CD4-positive, alpha-beta T cell treated with Interleukin-17A for 4 hours (primary cell): ENCODE measurements around the gene ZBTB20.

ENCODE experiments used
- DNase-seq: peaks from one replicate; pipeline ENCODE4 v3.0.0-alpha.2; 2020; ENCODE audit warnings: mixed read lengths

Gene ZBTB20

DNA sequence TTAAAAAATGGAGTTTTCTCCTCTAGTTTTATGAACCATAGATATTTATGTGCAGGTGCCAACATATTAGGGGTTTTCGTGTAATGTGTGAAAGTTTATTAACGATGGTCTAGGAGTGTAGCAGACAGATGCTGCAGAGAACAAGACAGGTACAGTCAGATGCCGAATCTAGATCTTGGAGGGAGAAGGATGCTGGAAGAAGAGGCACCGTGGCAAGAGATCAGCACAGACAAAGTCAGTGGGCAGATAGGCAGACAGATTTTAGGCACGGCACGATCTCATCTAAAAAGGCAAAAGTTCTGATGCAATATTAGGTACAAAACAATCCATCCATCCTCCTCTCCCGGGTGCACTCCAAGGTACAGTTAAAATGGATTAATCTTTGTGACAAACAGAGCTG lies 691.7 kb downstream of the ZBTB20 start:
- DNase-seq = no peak

DNA sequence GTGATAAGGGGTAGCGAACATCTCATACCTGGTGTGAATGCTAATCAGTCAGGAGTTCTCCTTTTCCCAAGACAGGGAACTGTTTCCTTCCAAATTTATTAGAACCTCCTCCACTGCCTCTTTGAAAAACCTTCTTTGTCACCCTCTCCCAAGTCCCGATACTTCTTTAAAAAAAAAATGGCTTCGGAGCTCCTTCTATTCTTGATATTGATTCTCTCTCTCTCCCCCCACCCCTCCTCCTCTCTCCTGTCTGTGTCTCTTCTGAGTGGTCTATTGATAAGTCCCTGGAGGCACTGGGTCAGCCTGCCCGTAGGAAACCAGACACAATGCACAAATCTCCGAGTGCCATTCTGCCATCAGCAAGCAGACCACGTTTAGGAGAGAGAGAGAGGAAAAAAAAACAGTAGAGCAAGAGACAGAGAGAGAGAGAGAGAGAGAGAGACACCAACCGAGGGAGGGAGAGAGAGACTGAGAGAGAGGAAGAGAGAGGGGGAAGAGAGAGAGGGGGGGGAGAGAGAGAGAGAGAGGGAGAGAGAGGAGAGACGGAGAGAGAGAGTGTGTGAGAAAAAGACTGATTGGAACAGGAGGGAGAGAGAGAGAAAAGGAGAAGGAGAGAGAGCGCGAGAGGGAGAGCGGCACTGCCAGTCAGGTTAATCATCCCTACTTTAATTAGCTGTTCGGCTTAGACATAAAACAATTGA lies 692.4 kb downstream of the ZBTB20 start:
- no peak for DNase-seq

DNA sequence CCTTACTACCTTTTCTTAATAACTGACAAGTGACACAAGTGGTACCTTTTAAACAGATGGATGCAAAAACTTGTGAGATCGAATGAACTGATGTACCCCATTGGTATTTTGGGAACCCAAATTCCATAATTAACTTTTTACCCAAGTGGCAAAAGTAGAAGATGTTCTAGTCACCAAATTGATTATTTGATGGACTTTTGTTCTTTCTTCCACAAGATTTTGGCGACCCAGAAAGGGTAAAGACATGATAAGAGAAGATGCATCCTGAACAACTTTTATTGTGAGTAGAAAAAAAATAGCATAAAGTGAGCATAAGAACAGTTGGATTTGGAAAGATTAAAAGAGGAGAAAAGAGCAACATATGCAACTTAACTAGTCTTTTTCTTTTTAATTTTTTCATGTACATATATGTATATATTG lies 693.7 kb downstream of the ZBTB20 start:
- no peak for DNase-seq

DNA sequence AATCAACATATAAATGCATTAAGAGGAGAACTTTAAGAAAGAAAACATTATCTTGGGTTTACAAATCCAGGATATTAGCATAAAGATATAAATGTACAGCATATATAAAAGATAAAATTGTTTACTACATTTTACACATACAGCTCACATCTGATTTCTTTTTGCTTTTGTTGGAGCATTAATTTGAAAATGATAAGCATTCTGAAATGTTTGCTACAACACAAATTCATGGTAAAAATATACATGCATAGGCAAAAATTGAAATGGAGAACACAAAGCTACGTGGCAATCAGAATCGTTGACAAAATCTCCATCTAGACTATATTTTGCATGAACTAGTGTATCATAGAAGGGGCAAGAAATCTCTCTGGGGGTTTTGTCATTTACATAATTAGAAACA lies 694.2 kb downstream of the ZBTB20 start:
- no peak for DNase-seq

DNA sequence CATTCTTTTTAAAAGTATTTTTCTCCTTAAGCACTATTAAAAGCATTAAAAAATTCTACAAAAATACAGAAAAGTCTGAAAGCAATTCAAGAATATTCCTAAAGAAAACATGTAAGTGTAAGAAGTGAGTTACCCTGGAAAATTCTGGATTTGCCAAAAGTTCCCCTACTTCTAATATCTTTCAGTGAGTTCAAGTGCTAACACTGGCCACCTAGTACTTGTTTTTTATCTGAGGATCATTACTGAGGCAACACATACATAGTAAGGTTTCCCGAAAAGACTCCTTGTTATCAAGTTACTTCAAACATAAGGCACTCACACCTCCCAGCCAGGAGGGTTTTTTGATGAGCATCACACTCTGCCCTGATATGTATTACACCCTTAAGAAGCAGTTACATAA lies 694.8 kb downstream of the ZBTB20 start:
- no peak for DNase-seq

DNA sequence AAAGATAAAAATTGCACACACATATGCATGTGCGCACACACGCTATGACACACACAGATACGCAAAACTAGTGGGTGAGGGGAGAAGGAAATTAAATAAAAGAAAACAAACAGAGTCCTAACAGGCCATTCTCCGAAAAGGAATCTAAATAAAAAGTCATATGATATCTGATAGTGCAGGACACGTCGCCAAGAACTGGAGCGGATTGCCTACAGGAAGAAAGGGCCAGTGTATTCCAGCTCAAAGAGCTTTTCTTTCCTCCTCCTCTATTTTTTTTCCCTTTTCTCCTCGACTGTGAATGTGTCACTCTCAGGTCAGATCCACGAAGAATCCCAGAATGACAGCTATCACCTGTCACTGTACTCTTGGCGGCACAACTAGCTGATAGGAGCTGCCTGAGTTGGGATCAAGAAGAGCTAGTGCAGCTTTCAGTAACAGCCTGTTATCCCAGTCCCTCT lies 695.5 kb downstream of the ZBTB20 start:
- DNase-seq = no peak

DNA sequence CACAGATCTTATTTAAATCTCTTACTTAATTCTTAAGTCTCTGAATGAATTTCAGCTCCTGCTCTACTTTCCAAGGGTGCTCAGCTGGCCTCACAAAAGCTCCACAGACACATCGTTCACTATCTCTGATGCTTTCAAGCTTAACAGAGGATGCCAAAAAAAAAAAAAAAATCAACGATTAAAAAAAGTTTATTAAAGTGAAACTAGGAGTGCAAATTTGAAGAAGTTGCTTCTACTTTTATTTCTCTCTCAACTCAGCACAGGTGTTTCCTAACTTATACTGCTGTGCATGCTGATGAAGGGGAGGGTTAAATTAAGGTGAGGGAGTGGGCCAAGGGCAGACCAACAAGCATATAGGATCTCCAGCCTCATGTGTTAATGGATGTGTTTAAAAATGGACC lies 696.0 kb downstream of the ZBTB20 start:
- DNase-seq = no peak

DNA sequence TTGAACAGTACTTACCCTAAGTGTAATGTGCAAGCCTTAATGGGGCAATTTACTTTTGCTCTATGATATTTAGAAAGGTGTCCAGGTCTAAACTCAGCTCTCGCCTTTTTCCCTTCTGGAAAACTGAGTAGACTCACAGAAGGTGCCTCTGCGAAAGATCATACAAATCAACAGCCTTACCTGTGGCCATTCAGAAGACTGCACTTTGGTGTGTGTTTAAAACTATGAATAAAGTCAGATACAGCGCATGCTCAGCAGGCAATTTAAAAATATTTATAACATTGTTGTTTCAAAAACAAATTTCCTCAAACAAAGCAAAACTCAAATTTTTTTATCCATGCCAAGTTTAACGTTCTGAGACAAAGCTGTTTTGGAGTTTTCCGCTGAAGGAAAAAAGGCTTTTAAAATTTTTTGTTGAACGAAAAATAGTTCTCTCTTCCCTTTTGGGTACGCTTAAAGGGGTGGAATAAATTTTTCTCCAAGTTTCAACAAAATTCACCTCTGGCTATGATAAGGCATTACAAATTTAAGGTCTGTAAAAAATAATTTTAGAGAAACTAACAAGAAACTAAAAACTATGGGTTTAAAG lies 697.0 kb downstream of the ZBTB20 start:
- no peak for DNase-seq

DNA sequence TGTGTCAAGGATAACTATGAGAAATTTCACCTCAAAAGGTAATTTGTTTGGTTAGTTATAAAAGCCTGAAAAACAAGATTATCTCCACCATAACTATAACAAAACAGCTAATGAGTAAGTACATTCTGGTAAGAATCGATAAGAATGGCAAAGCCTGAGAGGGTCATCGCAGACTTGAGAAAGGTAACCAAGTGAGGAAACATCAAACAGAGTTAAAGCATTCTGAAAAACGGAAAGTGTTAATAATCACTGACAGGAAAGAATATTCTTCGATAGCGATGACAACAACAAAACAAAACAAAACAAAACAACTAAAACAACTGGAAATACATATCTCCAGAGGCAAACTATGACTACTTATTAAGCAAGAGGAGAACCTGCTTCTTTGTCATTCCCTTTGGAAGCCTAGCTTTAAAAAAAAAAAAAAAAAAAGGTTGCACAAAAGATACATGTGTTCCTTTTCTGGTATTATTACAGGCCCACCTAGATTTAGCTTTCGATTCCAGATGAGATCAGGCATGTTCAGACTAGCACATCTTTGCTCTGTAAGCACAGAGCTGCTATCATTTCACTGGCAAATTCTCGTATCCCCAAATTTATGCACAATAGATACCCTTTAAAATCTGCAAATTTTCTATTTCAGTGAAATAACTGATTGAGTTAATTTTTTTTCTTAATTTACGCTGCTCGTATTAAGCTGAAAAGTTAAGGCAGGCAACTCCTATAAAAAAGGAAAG lies 697.6 kb downstream of the ZBTB20 start:
- no peak for DNase-seq

DNA sequence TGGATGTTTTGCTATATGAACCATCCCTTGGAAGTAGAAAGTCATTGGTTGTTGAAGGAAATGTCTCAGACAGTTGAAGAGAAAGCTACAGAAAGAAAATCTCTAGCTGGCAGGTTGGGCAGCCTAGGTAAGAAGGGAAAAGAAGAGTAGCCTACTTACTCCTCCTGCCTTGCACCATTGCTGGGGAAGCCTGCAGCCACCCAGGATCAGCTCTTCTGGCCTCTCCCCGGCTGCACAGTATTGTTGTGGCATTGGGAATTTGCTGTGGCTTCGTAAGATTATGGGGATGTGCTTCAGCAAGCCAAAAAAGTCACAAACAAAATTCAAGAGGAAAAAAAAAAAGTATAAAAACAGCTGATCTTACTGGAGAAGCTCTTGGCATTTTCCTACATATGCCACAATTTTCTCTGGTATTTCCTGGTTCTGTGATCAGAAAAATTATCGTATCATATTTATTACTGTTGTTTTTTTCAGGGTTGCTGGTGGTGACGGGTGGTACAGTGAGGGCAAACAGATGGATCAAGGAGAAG lies 699.1 kb downstream of the ZBTB20 start:
- no peak for DNase-seq

DNA sequence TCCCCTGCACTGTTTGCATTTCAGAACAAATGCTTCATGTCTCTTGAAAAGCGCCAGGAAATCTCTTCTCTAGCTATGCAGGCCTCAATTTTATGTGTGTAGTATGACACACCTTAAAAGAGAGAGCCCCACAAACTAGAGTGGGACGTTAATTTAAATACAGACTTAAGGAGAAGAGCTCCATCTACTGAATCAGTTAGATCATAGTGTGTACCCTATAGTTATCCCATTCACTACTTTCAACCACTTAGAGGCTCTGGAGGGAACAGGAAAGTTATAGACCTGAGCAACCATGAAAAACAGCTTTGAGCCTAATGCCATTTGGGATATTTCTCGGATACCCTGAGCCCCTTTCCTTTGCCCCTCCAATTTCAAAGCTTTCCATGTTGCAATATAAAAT lies 699.5 kb downstream of the ZBTB20 start:
- no peak for DNase-seq

DNA sequence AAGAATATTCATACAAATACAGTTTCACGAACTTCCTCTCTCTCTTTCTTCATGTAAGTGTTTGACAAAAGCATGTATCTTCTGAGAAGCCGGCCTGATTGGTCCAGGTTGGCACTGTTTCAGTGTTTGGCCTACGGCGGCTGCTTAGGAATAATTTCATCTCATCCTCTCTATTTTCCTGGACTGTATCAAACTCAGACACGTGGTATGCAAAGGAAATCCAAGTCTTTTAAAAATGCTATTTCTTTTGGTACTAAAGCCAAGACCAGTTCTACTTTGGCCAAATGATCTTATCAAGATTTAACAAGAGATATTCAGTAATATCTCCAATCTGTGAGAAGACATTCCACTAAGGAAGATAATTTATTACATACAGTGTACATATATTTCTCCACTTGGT lies 700.5 kb downstream of the ZBTB20 start:
- no peak for DNase-seq

DNA sequence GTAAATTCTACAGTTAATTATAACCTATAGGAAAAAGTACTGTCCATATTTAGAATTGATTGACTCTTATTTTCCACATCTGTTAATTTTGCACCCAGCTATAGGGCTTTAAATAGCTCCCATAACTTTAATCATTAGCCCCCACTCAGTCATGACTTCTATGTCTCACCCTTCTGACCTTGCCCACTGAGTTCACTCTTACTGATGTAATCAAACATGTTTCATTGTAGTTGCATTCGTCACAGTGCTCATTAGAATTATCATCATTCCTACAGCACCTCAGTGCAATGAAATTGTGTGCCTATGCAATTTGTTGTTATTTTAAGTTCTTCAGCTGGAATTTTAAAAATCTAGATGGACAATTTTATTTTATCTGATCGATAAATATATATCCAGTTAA lies 701.9 kb downstream of the ZBTB20 start:
- DNase-seq = no peak

DNA sequence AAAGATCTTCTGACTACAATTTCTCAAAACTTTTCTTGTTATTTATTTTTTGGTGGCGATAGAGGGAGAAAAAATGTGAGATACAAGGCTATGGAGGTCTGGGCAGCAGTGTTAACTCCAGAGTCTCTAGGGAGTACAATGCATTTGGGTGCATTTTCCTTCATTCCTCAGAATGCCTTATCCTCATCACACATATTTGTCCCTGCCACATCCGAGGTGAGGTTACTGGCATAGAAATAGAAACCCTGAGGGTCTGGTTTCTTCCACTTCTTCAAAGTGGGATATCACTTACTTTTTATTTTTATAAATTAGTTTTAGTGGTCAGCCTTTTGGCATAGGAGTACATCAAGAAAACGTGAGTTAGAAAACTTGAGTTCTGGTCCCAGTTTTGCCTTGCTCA lies 702.9 kb downstream of the ZBTB20 start:
- DNase-seq = no peak

DNA sequence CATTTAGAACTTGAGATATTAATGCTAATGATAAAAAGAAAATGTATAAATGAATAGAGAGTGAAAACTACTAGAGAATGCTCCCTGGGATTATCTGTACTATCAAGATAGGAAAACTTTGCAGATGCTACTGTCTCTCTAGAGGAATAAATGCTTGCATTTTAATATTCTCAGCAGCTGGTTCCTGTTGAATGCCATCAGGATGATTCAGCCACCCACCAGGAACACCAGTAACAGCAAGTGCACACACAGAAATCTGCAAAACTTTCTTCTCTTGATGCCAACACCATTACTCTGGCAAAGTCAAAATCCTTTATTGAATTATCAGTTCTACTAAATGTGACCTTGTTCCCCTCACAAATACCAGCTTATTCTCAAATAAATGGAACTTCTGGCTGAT lies 704.8 kb downstream of the ZBTB20 start:
- DNase-seq = no peak

DNA sequence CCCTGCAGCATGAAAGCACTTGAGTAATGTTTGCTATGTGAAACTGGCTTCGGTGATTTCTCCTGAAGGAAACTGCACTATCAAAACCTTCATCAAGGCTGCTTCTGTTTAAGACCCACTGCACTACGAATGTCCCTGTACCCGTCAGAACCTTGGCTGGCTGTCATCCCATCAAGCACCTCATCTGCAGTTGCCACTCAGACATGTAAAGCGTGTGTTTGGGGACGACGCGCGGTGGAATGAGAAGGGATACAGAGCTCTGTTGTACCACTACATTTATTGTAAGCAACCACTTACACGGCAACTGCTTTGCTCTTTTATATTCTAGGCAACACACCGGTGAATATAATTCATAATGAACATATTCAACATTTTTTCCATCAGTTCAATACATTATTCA lies 705.7 kb downstream of the ZBTB20 start:
- no peak for DNase-seq

DNA sequence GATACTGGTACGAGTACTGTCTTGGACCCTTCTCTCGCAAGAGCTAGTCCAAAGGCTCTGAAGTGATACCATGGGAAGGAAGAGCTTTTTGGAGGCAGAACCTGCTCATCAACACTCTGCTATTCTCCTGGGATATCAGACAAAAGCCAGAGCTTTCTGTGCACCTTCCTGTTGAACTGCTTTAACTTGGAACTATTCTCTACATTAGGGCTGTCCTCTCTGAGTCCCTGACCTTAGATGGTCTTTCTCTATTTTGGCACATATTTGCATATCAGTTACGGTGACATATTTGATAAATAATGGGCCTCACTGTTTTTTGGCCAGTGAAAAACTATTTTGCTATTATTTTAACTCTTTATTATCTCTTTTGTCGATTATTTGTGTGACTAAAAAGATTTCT lies 706.4 kb downstream of the ZBTB20 start:
- no peak for DNase-seq

DNA sequence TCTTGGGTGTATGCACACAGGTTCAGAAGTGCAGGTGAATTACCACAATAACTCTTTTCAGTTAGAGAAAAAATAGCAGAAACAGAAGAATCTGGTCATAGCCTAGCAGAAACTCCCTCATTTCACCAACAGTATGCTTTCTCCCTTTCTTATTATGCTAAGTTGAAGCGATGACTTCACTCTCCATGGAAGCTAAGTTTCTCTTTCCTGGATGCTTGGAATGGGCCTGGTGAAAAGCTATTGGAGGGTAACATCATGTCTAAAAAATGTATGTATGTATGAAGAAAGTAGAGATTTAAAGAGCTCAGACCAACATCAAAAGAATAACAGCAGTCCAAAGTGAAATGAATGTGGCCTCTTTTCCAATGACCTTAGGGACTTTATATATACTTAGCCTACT lies 707.8 kb downstream of the ZBTB20 start:
- DNase-seq = no peak

DNA sequence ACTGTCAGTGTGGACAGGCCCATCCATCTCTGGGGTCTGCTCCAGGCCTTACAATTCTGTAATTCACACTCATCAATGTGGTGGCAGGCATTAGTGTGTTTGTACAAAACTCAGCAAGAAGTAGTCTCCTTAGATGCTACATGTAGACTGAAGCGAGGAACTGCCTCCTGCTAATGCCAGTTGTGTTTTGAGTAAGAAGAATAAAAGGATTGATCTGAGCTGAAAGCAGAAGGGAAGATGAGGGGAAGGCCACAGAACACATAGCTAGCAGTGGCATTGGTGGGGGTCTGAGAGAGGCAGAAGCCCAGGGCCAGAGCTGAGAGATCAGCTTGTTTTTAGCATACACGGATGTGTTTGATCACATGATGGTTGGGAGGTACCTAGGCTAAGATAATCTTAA lies 709.2 kb downstream of the ZBTB20 start:
- DNase-seq = no peak

DNA sequence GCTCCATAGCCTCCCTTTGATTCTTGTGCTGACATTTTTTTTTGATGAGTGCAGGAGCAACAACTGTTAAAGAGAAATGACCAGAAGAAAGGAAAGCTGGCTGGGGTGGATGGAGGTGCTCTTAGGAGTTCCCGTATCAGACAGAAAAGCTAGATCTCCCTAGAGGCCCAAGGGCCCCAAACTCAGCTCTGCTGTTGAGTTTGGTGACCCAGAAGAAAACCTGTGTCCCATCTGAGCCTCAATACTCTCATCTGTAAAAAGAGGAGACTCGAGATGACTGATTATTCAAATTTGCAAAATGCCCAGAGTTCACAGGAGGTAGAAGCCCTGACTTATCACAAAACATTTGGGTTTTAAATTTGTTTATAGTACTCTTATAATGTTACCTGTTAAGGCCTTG lies 710.9 kb downstream of the ZBTB20 start:
- DNase-seq = no peak

DNA sequence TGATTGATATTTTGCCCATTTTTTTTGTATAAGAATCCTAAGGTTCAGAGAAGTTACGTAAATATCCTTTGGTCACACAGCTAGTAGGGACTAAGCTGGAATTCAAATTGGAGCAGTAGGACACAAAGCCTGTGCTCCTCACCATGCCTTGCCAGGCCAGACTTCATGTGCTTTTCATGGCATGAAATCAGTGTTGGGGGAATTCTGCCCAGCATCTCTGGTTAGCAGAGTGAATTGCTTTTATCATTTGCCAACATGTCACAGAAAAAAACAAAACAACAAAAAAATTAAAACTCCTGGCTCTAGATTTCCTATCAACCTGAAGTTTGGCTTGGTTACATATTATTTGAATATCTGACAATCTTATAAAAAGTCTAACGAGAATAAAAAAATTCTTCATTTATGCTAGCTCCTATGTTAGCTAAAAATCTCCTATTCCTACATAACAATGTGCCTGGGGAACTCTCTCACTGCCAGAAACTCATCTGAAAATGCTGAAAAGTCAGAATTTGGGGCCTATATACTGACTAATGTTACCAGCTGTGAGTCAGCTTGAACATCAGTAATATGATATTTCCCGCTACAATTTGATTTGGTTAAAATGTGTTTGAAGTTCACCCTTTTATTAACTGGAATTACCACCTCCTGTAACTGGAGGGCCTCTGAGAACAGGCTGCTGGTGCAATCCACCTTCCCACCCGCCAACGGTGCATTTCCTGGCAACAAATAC lies 711.5 kb downstream of the ZBTB20 start:
- DNase-seq = no peak

DNA sequence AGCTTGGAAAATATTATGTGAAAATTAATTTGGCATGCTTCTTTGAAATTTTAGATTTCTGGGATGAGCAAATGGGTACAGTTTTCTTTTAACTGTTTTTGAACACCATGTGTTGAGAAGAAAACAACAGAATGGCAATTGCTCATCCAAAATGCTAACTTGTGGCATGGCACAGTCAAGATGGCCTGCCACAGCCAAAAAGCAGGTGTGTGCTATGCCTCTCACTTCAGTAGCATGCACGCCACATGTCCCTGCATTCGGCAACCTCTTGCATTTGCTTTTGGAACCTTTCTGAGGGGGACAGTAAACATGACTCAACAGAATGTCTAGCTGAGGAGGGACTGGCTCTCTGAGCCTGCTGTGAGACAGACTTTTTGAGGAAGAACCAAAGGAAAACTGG lies 714.8 kb downstream of the ZBTB20 start:
- no peak for DNase-seq

DNA sequence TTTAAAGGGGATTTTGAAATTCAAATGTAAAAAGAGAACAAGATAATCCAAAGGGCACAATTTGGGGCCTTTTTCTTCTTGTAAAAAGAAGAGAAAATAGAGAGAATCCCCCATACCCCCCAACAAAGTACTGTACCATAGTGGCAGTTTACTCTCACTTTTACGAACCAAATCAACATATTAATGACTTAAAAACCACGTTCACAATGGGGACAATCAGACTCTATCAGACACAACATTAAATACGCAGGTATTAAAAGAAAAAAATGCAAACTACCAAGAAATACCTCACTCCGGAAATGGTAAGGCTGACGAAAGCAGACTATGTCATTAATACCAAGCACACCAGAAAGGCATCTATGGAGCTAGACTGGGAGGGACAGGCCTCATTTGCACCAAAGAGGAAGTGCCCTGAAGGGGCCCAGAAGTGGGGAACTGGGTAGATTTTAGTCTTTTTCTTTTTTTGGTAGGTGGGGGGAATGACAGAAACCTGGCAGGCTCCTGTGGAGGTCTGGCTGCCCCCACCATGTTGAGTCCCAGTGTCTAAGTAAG lies 719.0 kb downstream of the ZBTB20 start:
- no peak for DNase-seq
